ENCODE data around the gene PRSS57.

DNA sequence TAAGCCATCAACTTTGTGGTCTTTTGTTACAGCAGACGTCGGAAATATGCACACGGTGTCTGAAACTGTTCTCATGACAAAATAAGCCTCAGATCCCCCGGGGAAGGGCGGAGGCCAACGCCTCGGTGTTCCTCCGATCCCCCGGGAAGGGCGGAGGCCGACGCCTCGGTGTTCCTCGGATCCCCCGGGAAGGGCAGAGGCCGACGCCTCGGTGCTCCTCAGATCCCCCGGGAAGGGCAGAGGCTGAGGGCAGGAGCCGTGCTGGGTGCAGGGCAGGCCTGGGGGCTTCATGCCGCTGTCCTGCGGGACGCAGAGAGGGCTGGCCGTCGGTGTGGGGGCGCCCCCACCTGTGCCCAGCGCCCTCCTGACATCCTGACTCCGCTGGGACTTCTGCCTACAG lies 50.9 kb downstream of the PRSS57 start:
- no peak for TF ChIP-seq POLR2A (IDR thresholded peaks at IDR 0.05; ENCODE audit: low read length)
- TF ChIP-seq GATA1 (IDR thresholded peaks at IDR 0.05; ENCODE audit: low read depth, low read length), result no peak

Data from erythroblast (primary cell).